GM18909 (cell line): ENCODE data around the gene ERG28.

Experiments
- ATAC-seq: cut with Tn5 transposase; IDR thresholded peaks from one replicate; pipeline ENCODE4 v1.9.1; 2021; ENCODE audit warnings: mild to moderate bottlenecking; ENCODE audit not compliant: unreplicated experiment, poor library complexity

Gene ERG28

GRCh38 chr14:75661499-75661814, 781 bp upstream of the ERG28 start:
- ATAC-seq, result no peak

- no peak for ATAC-seq
Observed at GRCh38 chr14:75660238-75660629, 442 bp downstream of the ERG28 start.

GRCh38 chr14:75658957-75659356, 1.7 kb downstream of the ERG28 start:
- no peak for ATAC-seq

- ATAC-seq, result no peak
Observed at GRCh38 chr14:75657331-75657730, 3.3 kb downstream of the ERG28 start.

GRCh38 chr14:75655235-75655634, 5.4 kb downstream of the ERG28 start:
- no peak for ATAC-seq

- ATAC-seq, result peak; percentile 64
Observed at GRCh38 chr14:75654127-75654732, 6.4 kb downstream of the ERG28 start.

- no peak for ATAC-seq
Observed at GRCh38 chr14:75653563-75653962, 7.1 kb downstream of the ERG28 start.

- ATAC-seq, result no peak
Observed at GRCh38 chr14:75650253-75651058, 10.2 kb downstream of the ERG28 start.

GRCh38 chr14:75649773-75650172, 10.9 kb downstream of the ERG28 start:
- no peak for ATAC-seq

- ATAC-seq, result no peak
Observed at GRCh38 chr14:75649337-75649736, 11.3 kb downstream of the ERG28 start.

- no peak for ATAC-seq
Observed at GRCh38 chr14:75648066-75648838, 12.4 kb downstream of the ERG28 start.

- ATAC-seq, result no peak
Observed at GRCh38 chr14:75647640-75648039, 13.0 kb downstream of the ERG28 start.

- ATAC-seq, result no peak
Observed at GRCh38 chr14:75646762-75647161, 13.9 kb downstream of the ERG28 start.

- ATAC-seq, result no peak
Observed at GRCh38 chr14:75645056-75645455, 15.6 kb downstream of the ERG28 start.

GRCh38 chr14:75643985-75644384, 16.7 kb downstream of the ERG28 start:
- no peak for ATAC-seq

- no peak for ATAC-seq
Observed at GRCh38 chr14:75640876-75641275, 19.8 kb downstream of the ERG28 start.

GRCh38 chr14:75636100-75636692, 24.5 kb downstream of the ERG28 start:
- no peak for ATAC-seq

- no peak for ATAC-seq
Observed at GRCh38 chr14:75634848-75635247, 25.8 kb downstream of the ERG28 start.

GRCh38 chr14:75631453-75631831, 29.2 kb downstream of the ERG28 start:
- ATAC-seq, result no peak

- no peak for ATAC-seq
Observed at GRCh38 chr14:75630695-75631452, 29.8 kb downstream of the ERG28 start.
